ENCODE results near the gene TSSK6.

TSSK6 gene

DNA sequence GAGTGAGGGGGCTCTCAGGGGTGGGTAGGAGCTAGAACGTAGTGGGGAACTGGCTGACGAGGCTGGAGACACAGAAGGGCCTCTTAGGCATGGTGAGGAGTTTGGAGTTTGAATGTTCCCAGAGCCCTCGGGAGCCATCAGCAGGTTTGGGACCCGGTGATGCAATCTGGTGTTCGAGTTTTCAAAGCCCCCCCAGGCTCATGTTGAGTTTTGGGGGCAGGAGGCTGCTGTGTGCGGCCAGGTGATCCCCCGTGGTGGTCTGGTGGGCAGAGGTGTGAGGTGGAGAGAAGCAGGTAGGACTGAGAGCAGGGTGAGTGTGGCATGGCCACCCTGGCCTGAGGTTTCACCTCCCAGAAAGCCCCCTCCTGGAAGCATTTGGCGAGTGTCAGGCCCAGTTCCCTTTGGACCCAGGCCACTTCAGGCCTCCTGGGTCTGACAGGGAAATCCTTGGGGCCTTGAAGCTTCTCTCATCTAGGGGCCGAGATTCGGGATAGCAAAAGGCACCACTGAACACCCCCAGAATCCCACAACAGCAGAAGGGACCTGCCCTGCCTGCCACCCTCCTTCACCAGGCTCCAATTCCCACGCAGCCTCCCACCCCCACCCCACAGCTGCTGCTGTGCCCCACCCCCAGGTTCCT lies 14.6 kb upstream of the TSSK6 start:
- no peak for DNase-seq

- no peak for DNase-seq
Observed at GRCh38 chr19:19528721-19529490, 13.6 kb upstream of the TSSK6 start, which contains the start of gene YJEFN3. Gene YJEFN3, plus strand, starts transcription at chr19:19528911. Its CDS starts 22 bp downstream, at chr19:19528933.

GRCh38 chr19:19527674-19528625 lies 12.6 kb upstream of the TSSK6 start:
- DNase-seq, result no peak

DNA sequence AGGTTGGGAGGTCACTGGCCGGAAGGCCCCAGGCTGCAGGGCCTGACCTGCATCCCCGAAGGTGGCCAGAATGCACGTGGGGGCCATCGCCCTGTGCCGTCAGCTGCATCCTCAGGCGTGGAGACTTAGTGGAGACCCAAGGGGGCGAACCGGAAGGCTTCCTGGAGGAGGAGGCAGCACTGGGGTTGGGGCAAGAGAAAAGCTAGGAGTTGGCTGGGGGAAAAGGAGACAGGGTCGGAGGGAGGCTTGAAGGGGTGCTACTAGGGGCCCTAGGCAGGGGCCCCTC lies 12.0 kb upstream of the TSSK6 start:
- no peak for DNase-seq

- no peak for DNase-seq
Observed at GRCh38 chr19:19526581-19527370, 11.4 kb upstream of the TSSK6 start.

DNA sequence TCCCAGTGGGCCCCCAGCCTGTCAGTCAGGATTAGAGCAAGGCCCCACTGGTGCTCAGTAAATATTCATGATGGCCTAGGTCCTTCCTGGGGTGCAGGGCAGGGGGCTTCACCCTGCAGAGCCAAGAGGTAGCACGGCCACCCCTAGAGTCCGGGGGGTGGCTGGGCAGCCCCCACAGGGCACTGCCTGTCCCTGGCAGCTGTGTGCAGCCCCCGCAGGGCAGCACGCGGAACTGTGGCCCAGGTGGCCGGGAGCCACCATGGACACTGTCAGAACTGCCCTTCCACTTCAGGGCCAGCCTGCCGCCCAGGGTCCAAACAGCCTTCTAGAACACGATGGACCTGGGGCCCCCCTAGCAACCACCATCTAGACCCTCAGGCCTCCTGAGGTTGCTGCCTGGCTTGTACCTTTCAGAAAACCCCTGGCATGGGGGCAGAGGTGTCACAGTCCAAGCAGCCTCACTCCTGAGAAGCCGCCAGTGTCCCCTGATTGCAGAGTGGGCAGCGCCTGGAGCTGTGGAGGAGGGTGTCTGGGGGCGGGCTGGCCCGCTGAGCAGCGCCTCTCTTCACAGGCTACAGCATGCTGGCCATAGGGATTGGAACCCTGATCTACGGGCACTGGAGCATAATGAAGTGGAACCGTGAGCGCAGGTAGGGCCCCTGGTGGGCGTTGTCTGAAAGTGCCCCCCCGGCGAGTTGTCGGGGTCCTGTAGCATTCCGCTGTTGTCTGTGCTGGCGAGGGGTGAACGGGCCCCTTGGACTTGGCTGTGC lies 10.4 kb upstream of the TSSK6 start:
- DNase-seq, result peak; percentile 49

- DNase-seq, result no peak
Observed at GRCh38 chr19:19524053-19524452, 8.7 kb upstream of the TSSK6 start.

DNA sequence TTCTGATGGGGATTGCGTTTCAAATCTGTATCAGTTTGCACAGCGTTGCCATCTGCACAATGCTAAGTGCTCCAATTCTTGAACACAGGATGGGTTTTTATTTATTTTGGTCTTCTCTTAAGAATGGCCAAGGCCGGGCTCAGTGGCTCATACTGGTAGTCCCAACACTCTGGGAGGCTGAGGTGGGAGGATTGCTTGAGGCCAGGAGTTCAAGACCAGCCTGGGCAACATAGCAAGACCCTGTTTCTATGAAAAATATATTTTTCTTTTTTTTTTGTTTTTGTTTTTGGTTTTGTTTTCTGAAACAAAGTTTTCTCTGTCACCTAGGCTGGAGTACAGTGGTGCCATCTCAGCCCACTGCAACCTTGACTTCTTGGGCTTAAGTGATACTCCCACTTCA lies 7.8 kb upstream of the TSSK6 start:
- no peak for DNase-seq

GRCh38 chr19:19520989-19521388 lies 5.6 kb upstream of the TSSK6 start:
- no peak for DNase-seq

DNA sequence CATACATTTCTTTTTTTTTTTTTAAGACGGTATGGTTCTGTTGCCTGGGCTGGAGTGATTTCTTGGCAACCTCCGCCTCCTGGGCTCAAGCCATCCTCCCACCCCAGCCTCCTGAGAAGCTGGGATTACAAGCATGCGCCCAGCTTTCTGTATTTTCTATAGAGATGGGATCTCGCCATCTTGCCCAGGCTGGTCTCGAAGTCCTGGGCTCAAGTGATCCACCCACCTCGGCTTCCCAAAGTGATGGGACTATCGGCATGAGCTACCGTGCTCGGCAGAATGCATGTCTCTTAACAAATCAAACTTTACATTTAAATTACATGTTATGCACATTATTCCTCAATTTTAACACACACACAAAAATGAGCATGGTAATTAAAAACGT lies 1.9 kb upstream of the TSSK6 start:
- no peak for DNase-seq

DNA sequence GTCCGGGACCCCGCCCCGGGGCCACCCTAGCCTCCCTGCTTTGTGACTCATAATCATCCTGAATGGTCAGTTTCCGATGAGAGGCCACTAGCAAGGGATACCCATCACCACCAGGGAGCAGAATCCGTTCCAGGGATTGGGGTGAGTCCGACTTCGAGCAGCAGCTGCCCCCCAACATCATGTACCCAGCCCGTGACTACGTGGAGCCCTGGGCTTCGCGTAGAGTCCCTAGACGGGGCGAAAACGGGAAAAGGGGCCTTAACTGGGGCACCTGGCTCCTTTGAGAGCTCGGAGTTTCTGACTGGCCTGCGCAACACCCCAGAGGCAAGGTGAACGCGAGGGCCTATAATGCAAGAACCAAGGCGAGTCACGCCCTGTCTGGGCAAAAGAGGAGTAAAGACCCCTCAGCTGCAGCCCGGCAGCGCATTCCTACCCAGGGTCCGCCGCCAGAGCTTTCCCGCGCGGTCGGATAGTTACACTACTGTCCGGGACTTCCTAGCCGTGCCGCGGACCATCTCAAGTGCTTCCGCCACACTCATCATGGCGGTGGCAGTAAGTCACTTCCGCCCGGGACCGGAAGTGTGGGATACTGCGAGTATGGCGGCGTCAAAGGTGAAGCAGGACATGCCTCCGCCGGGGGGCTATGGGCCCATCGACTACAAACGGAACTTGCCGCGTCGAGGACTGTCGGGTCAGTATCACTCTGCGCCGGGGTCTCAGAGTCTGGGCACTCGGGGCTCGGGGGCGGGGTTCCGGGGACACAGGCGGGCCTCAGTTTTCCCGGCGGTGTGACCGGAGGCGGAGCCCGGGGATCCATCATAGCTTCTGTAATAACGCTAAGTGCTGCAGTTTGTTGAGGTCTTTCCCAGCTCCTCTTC lies 533 bp upstream of the TSSK6 start, which contains the start of gene NDUFA13:
NDUFA13 (plus strand) TSS at position 584 of the 878 bp plus-strand sequence; CDS start at position 598, 14 bp downstream.
- peak; percentile 97 for DNase-seq

DNA sequence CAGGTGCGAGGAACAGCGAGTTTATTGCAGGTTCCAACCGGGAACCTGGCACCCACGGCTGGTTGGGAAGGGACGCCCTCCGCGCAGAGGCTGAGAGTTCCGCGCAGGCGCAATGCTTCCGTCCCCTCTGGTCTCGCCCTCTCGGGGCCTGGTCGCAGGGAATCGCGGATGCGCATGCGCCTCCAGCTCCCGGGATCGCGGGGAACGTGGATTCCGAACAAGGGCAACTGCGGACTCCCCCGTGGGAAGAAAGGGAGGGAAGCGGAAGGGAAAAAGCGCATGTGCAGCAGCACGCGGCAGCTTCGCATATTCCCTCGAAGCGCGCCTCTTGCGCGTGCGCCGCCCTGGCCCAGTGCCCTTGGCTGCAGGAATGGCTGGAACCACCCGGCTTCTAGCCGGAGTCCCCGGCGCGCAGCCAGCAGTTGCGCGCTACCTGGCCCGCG lies 1.1 kb downstream of the TSSK6 start:
- DNase-seq, result no peak

DNA sequence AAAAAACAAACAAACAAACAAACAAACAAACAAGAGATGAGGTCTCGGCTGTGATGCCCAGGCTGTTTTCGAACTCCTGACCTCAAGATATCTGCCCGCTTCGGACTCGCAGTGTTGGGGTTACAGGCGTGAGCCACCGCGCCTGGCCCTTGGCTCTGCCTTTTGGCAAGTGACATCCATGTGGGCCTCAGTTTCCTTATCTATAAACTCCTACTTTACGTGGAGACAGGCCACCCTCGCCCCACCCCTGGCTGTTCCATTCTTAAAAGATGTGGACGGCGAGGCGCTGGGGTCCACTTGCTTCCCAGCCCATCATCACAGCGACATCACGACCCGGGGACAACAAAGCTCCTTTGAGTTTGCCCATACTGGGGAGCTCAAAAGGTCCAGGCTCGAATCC lies 1.7 kb downstream of the TSSK6 start:
- no peak for DNase-seq

- DNase-seq, result peak; percentile 65
Observed at GRCh38 chr19:19510432-19510831, 4.9 kb downstream of the TSSK6 start.

DNA sequence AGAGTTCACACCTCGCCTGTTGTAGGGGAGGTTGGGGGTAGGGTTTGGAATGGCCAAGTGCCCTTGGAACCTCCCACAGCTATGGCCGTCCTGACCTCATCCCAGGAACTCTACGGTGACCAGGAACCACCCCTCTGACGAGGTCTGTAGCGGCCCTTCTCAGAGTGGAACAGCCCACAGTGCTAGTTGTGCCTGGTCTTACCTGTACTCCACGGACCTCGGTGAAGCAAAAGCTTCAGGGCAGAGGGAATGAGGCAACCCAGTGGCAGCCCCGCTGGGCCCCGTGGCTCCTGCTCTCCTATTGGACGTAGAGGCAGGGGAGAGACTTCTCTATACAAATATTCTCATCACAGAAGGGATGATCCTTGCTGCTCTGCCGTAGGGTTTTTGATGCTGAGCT lies 7.1 kb downstream of the TSSK6 start:
- DNase-seq, result no peak

- DNase-seq, result no peak
Observed at GRCh38 chr19:19507354-19507753, 8.0 kb downstream of the TSSK6 start.

DNA sequence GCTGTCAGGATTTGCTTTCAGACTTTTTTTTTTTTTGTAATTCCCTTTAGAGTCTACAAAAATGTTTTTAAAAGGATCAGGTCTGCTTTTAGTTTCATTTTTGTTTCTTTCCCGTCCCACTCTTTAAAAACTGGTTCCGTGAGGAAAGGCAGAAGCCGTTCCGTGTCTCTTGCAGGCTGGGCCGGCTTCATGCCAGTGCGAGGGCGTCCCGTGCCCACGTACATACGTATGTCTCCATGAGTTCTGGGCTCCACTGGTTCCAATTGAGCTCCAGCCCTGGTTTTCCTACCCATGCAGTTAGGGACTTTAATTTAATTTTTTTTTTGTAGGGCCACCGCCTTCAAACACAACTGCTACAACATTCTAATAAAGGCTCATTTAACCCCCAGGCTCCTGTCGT lies 8.8 kb downstream of the TSSK6 start:
- no peak for DNase-seq

DNA sequence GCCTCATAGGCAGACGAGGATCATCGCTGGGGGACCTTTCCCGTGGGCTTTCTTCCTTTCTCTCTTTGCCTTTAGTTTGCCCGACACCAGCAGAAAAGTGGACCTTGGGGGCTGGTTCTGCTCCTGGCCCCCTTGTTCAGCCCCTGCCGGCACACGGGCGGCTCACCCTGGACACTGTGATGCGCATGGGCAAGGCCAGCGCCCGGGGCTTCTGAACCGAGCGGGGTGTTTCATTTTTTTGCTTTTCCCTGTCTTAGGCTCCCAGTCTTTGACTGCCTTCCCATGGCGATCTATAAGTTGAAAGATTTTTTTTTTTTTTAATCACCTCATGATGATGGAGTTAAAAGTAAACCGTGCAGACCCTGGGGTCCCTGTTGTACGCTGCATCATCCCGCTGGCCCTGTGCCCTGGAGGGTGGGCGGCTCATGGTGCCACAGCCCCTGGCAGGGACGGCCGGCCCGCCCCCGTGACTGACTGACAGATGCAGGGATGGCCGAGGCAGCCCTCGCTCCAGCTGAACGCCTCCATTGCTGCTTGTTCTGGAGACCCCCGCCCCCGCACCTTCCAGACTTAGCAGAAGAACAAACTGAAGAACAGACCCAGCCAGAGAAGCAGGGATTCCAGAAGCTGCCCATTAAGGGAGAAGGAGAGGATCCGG lies 9.6 kb downstream of the TSSK6 start:
- no peak for DNase-seq

DNA sequence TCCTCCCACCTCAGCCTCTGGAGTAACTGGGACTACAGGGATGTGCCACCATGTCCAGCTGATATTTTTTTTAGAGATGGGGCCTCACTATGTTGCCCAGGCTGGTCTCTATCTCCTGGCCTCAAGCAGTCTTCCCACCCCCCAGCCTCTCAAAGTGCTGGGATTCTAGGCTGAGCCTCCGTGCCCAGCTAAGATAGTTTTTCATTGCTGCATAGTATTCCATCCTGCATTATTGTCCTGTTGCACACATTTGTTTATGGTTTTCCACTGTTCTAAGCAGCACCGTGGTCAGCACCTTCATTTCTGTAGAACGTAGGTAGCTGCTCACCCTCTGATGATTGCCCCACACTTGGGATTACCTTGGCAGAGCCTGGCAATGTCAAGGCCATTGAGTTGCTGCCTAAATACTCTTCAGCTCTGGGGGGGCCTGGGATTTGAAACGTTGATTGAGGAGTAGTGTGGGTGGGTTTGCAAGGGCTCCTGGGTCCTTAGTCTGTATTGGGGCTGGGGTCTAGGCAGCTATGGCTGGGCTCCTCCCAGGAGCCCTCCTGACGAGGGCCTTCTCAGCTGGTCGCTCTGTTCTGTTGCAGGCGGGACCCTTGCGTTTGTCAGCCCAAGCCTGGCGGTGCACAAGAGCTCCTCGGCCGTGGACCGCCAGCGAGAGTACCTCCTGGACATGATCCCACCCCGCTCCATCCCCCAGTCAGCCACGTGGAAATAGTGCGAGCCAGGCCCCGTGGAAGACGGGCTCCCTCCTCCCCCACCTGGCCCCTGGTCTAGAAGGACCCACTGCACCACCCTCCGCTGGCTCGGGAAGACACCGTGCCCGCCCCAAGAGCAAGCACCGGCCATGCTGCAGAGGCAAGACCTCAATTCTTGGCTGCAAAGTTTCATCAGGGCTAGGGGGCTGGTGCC lies 10.3 kb downstream of the TSSK6 start:
- DNase-seq, result no peak
